Measurements from ENCODE around the gene EXOC8.
A peak's percentile ranks its signal among the peaks of the same experiment; 100 is the strongest.

EXOC8 gene

GRCh38 chr1:231322880-231323530, 14.6 kb downstream of the EXOC8 start:
- in situ Hi-C loops (cut with HindIII; ENCODE audit: low pct_unique_long_range_greater_than_20kb, low sequenced_read_pairs) = no loop called here
- no peak for DNase-seq (ENCODE audit: low read depth in 1 of 2, low spot score in 1 of 2)
- no peak for TF ChIP-seq JUND (IDR thresholded peaks at IDR 0.05; ENCODE audit: low read depth)

- no peak for DNase-seq (ENCODE audit: low read depth in 1 of 2, low spot score in 1 of 2)
- TF ChIP-seq JUND (IDR thresholded peaks at IDR 0.05; ENCODE audit: low read depth) = no peak
- in situ Hi-C loops (cut with HindIII; ENCODE audit: low pct_unique_long_range_greater_than_20kb, low sequenced_read_pairs) = no loop called here
These were observed 18.6 kb downstream of the EXOC8 start for GRCh38 chr1:231319080-231319479.

GRCh38 chr1:231318568-231318967, 19.1 kb downstream of the EXOC8 start:
- in situ Hi-C loops (cut with HindIII; ENCODE audit: low pct_unique_long_range_greater_than_20kb, low sequenced_read_pairs) = no loop called here
- DNase-seq (ENCODE audit: low read depth in 1 of 2, low spot score in 1 of 2) = no peak
- TF ChIP-seq JUND (IDR thresholded peaks at IDR 0.05; ENCODE audit: low read depth) = no peak

GRCh38 chr1:231318015-231318355, 19.7 kb downstream of the EXOC8 start:
- DNase-seq (ENCODE audit: low read depth in 1 of 2, low spot score in 1 of 2) = no peak
- in situ Hi-C loops (cut with HindIII; ENCODE audit: low pct_unique_long_range_greater_than_20kb, low sequenced_read_pairs) = no loop called here
- no peak for TF ChIP-seq JUND (IDR thresholded peaks at IDR 0.05; ENCODE audit: low read depth)

- no peak for TF ChIP-seq JUND (IDR thresholded peaks at IDR 0.05; ENCODE audit: low read depth)
- DNase-seq (ENCODE audit: low read depth in 1 of 2, low spot score in 1 of 2) = no peak
These were observed 20.2 kb downstream of the EXOC8 start for GRCh38 chr1:231317306-231318014.

GRCh38 chr1:231315887-231316286, 21.8 kb downstream of the EXOC8 start:
- peak in 1 of 2 experiments; percentile 41 for DNase-seq (ENCODE audit: low read depth in 1 of 2, low spot score in 1 of 2)
- in situ Hi-C loops (cut with HindIII; ENCODE audit: low pct_unique_long_range_greater_than_20kb, low sequenced_read_pairs) = no loop called here
- TF ChIP-seq JUND (IDR thresholded peaks at IDR 0.05; ENCODE audit: low read depth) = no peak

More at GRCh38 chr1:231317306-231318014, 20.2 kb downstream of the EXOC8 start:
- in situ Hi-C loops (cut with HindIII; ENCODE audit: low pct_unique_long_range_greater_than_20kb, low sequenced_read_pairs) = no loop called here

GRCh38 chr1:231313661-231314060, 24.0 kb downstream of the EXOC8 start:
- DNase-seq (ENCODE audit: low read depth in 1 of 2, low spot score in 1 of 2) = no peak
- TF ChIP-seq JUND (IDR thresholded peaks at IDR 0.05; ENCODE audit: low read depth) = no peak
- in situ Hi-C loops (cut with HindIII; ENCODE audit: low pct_unique_long_range_greater_than_20kb, low sequenced_read_pairs) = no loop called here

- no peak for TF ChIP-seq JUND (IDR thresholded peaks at IDR 0.05; ENCODE audit: low read depth)
- in situ Hi-C loops (cut with HindIII; ENCODE audit: low pct_unique_long_range_greater_than_20kb, low sequenced_read_pairs) = no loop called here
- no peak for DNase-seq (ENCODE audit: low read depth in 1 of 2, low spot score in 1 of 2)
These were observed 25.2 kb downstream of the EXOC8 start for GRCh38 chr1:231312432-231312788.

GRCh38 chr1:231311720-231312431, 25.8 kb downstream of the EXOC8 start:
- DNase-seq (ENCODE audit: low read depth in 1 of 2, low spot score in 1 of 2) = no peak
- no peak for TF ChIP-seq JUND (IDR thresholded peaks at IDR 0.05; ENCODE audit: low read depth)
- in situ Hi-C loops (cut with HindIII; ENCODE audit: low pct_unique_long_range_greater_than_20kb, low sequenced_read_pairs) = no loop called here

- TF ChIP-seq JUND (IDR thresholded peaks at IDR 0.05; ENCODE audit: low read depth) = no peak
- no peak for DNase-seq (ENCODE audit: low read depth in 1 of 2, low spot score in 1 of 2)
- in situ Hi-C loops (cut with HindIII; ENCODE audit: low pct_unique_long_range_greater_than_20kb, low sequenced_read_pairs) = no loop called here
These were observed 27.2 kb downstream of the EXOC8 start for GRCh38 chr1:231310391-231310934.

- in situ Hi-C loops (cut with HindIII; ENCODE audit: low pct_unique_long_range_greater_than_20kb, low sequenced_read_pairs) = no loop called here
- no peak for DNase-seq (ENCODE audit: low read depth in 1 of 2, low spot score in 1 of 2)
- TF ChIP-seq JUND (IDR thresholded peaks at IDR 0.05; ENCODE audit: low read depth) = no peak
These were observed 35.7 kb downstream of the EXOC8 start for GRCh38 chr1:231301990-231302389.

- no peak for DNase-seq (ENCODE audit: low read depth in 1 of 2, low spot score in 1 of 2)
- no peak for TF ChIP-seq JUND (IDR thresholded peaks at IDR 0.05; ENCODE audit: low read depth)
- in situ Hi-C loops (cut with HindIII; ENCODE audit: low pct_unique_long_range_greater_than_20kb, low sequenced_read_pairs) = no loop called here
These were observed 41.7 kb downstream of the EXOC8 start for GRCh38 chr1:231295938-231296337.

- in situ Hi-C loops (cut with HindIII; ENCODE audit: low pct_unique_long_range_greater_than_20kb, low sequenced_read_pairs) = no loop called here
- no peak for DNase-seq (ENCODE audit: low read depth in 1 of 2, low spot score in 1 of 2)
- TF ChIP-seq JUND (IDR thresholded peaks at IDR 0.05; ENCODE audit: low read depth) = no peak
These were observed 51.0 kb downstream of the EXOC8 start for GRCh38 chr1:231286603-231287002.

Data from T47D (cell line).